Suprapubic skin (tissue), 4 donors: ENCODE data around the gene NUP107. TPM values are rescaled to one million over a fixed set of nuclear protein-coding genes. Genes with fewer than 3 reads are reported as not detected.

Source experiments
- DNase-seq, 2 donors: peaks; one replicate each; pipeline ENCODE4 v3.0.0-alpha.2; 2019; ENCODE audit warnings: low spot score in 2 of 2
- H3K27ac ChIP-seq: fragments of 200-600 bp; sonication (generic); one replicate; pipeline ENCODE4 v1.5.1; 2019
- H3K27me3 ChIP-seq: fragments of 200-600 bp; sonication (generic); one replicate; pipeline ENCODE4 v1.5.1; 2019
- H3K36me3 ChIP-seq: fragments of 200-600 bp; sonication (generic); one replicate; pipeline ENCODE4 v1.5.1; 2019
- H3K4me1 ChIP-seq: fragments of 200-600 bp; sonication (generic); one replicate; pipeline ENCODE4 v1.5.1; 2019
- H3K4me3 ChIP-seq: fragments of 200-600 bp; sonication (generic); one replicate; pipeline ENCODE4 v1.5.1; 2019; ENCODE audit warnings: mild to moderate bottlenecking
- H3K9me3 ChIP-seq: fragments of 200-600 bp; sonication (generic); one replicate; pipeline ENCODE4 v1.5.1; 2019
- EP300 ChIP-seq: sonication (generic); formaldehyde crosslinking; IDR thresholded peaks from one replicate; pipeline ENCODE4 v1.6.1; 2017; ENCODE audit warnings: antibody characterized with exemption
- POLR2A ChIP-seq, 2 donors: fragments of 450-650 bp; IDR thresholded peaks; one replicate each; pipeline ENCODE4 v1.6.1; 2017; ENCODE audit warnings: antibody characterized with exemption in 2 of 2, mild to moderate bottlenecking in 2 of 2, moderate library complexity in 2 of 2
- POLR2AphosphoS5 ChIP-seq, 3 donors: sonication (generic); formaldehyde crosslinking; IDR thresholded peaks; one replicate each; pipeline ENCODE4 v1.6.1; 2017; ENCODE audit warnings: antibody characterized with exemption in 3 of 3
- WGBS: methylation state at CpG from one replicate; pipeline ENCODE4 v1.1.5; 2018; 5-methylcytosine and 5-hydroxymethylcytosine counted together
- total RNA-seq, 4 donors: library from RNA; depleted of rRNA; stranded (reverse); fragments of >200 nt; gene quantifications; one replicate each; pipeline ENCODE4 v1.1.0, GENCODE V29; 2016
- TF ChIP-seq, protein P1 (sequence below), 2 donors: fragments of 200-600 bp in 1 of 2; fragments of 450-650 bp in 1 of 2; sonication (generic) in 1 of 2; IDR thresholded peaks; one replicate each; pipeline ENCODE4 v1.5.1; 2016 to 2019; ENCODE audit warnings: antibody characterized with exemption in 2 of 2, mild to moderate bottlenecking in 1 of 2, moderate library complexity in 1 of 2

Gene NUP107
- total RNA-seq, 4 donors from 2014 or later: 13.3 to 82.7 (median 25.3) TPM

GRCh38 chr12:68773582-68773981 is 86.8 kb downstream of the NUP107 start:
- H3K27ac ChIP-seq: no peak overlapping the region
- H3K4me1 ChIP-seq: no peaks in the 10 kb centered on the region
- DNase-seq: no peak
- TF ChIP-seq POLR2A (IDR thresholded peaks at IDR 0.05) (no peak), EP300 (no peak), POLR2AphosphoS5 (IDR thresholded peaks at IDR 0.05) (no peak)
- TF ChIP-seq, protein P1, sequence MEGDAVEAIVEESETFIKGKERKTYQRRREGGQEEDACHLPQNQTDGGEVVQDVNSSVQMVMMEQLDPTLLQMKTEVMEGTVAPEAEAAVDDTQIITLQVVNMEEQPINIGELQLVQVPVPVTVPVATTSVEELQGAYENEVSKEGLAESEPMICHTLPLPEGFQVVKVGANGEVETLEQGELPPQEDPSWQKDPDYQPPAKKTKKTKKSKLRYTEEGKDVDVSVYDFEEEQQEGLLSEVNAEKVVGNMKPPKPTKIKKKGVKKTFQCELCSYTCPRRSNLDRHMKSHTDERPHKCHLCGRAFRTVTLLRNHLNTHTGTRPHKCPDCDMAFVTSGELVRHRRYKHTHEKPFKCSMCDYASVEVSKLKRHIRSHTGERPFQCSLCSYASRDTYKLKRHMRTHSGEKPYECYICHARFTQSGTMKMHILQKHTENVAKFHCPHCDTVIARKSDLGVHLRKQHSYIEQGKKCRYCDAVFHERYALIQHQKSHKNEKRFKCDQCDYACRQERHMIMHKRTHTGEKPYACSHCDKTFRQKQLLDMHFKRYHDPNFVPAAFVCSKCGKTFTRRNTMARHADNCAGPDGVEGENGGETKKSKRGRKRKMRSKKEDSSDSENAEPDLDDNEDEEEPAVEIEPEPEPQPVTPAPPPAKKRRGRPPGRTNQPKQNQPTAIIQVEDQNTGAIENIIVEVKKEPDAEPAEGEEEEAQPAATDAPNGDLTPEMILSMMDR (IDR thresholded peaks at IDR 0.05): no peak
- H3K27me3 ChIP-seq: no peaks in the 10 kb centered on the region
- no peak overlapping the region for H3K4me3 ChIP-seq
- H3K9me3 ChIP-seq: no peaks in the 10 kb centered on the region
- WGBS: 88% methylated on average over 5 of the region's 5 CpGs
- no peaks in the 10 kb centered on the region for H3K36me3 ChIP-seq

DNA sequence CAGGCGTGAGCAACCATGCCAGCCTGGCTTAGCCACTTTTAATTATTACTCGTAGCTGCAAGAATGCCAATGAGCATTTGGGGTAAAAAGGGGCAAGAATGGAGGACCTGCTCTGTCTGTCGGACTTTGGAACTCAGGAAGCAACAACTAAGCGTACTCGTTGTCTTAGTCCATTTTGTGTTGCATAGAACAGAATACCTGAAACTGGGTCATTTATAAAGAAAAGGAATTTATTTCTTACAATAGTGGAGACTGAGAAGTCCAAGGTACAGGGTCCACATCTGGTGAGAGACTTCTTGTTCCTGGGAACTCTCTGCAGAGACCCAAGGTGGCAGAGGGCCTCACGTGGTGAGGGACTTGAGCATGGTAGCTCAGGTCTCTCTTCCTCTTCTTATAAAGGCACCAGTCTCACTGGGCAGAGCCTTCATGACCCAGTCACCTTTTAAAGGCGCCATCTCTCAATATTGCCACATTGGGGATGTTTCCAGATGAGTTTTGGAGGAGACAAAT is 88.4 kb downstream of the NUP107 start:
- Histone ChIP-seq H3K4me1 (no peaks in the 10 kb centered on the region), H3K27ac (no peak overlapping the region), H3K36me3 (no peaks in the 10 kb centered on the region), H3K4me3 (no peak overlapping the region), H3K9me3 (no peaks in the 10 kb centered on the region), H3K27me3 (no peaks in the 10 kb centered on the region)
- 88% methylated on average over 7 of the region's 7 CpGs for WGBS
- TF ChIP-seq EP300: no peak
- TF ChIP-seq POLR2A (IDR thresholded peaks at IDR 0.05): no peak
- TF ChIP-seq, protein P1 (IDR thresholded peaks at IDR 0.05): no peak
- no peak for TF ChIP-seq POLR2AphosphoS5 (IDR thresholded peaks at IDR 0.05)
- no peak for DNase-seq

- no peak overlapping the region for H3K4me3 ChIP-seq
- no peak for DNase-seq
- no peak overlapping the region for H3K27ac ChIP-seq
- 70% methylated on average over 5 of the region's 5 CpGs for WGBS
- H3K4me1 ChIP-seq: peaks cover 5% of the 10 kb centered on the region
- no peak for TF ChIP-seq EP300
- TF ChIP-seq POLR2A (IDR thresholded peaks at IDR 0.05): no peak
- TF ChIP-seq, protein P1 (IDR thresholded peaks at IDR 0.05): no peak
- TF ChIP-seq POLR2AphosphoS5 (IDR thresholded peaks at IDR 0.05): no peak
- no peaks in the 10 kb centered on the region for H3K9me3 ChIP-seq
- H3K36me3 ChIP-seq: no peaks in the 10 kb centered on the region
- H3K27me3 ChIP-seq: no peaks in the 10 kb centered on the region
Observed at GRCh38 chr12:68776976-68777610, 90.3 kb downstream of the NUP107 start.

- H3K4me1 ChIP-seq: peaks cover 5% of the 10 kb centered on the region
- no peaks in the 10 kb centered on the region for H3K27me3 ChIP-seq
- no peak overlapping the region for H3K4me3 ChIP-seq
- DNase-seq: no peak
- no peaks in the 10 kb centered on the region for H3K36me3 ChIP-seq
- TF ChIP-seq, protein P1 (IDR thresholded peaks at IDR 0.05): no peak
- TF ChIP-seq POLR2AphosphoS5 (IDR thresholded peaks at IDR 0.05) (no peak), EP300 (no peak), POLR2A (IDR thresholded peaks at IDR 0.05) (no peak)
- H3K9me3 ChIP-seq: no peaks in the 10 kb centered on the region
- H3K27ac ChIP-seq: no peak overlapping the region
Observed at GRCh38 chr12:68779280-68779679, 92.5 kb downstream of the NUP107 start.

- Histone ChIP-seq H3K4me3 (no peak overlapping the region), H3K4me1 (peaks cover 8% of the 10 kb centered on the region), H3K27me3 (no peaks in the 10 kb centered on the region), H3K27ac (no peak overlapping the region), H3K36me3 (no peaks in the 10 kb centered on the region), H3K9me3 (no peaks in the 10 kb centered on the region)
- 93% methylated on average over 6 of the region's 6 CpGs for WGBS
- no peak for DNase-seq
- TF ChIP-seq POLR2AphosphoS5 (IDR thresholded peaks at IDR 0.05): no peak
- TF ChIP-seq POLR2A (IDR thresholded peaks at IDR 0.05): no peak
- TF ChIP-seq, protein P1 (IDR thresholded peaks at IDR 0.05): no peak
- TF ChIP-seq EP300: no peak
Observed at GRCh38 chr12:68780731-68781130, 94.0 kb downstream of the NUP107 start.
